ENCODE results near the gene HRH3. TPM values are rescaled to one million over a fixed set of nuclear protein-coding genes. Genes with fewer than 3 reads are reported as not detected.

Gene HRH3
- total RNA-seq, 1 experiment from 2014 or later = 1.8 TPM

- Mint-ChIP-seq H3K9me3 (peaks cover 0 to 3% of the 10 kb centered on the region in 2 experiments; a peak in 2 of 5 replicates), H3K4me3 (no peak overlapping the region), H3K4me1 (peaks cover 14 to 26% of the 10 kb centered on the region in 2 experiments), H3K27me3 (ENCODE audit: low read depth) (peaks cover 12% of the 10 kb centered on the region), H3K36me3 (ENCODE audit: insufficient read depth in 1 of 3, low read depth in 3 of 3) (peaks cover 0 to 3% (median 1%) of the 10 kb centered on the region in 3 experiments; a peak in 4 of 7 replicates), H3K27ac (no peak overlapping the region)
- Histone ChIP-seq H2AK5ac (ENCODE audit: insufficient read length, low read length) (no peak overlapping the region), H4K20me1 (ENCODE audit: control insufficient read depth, insufficient read depth, insufficient read length) (no peaks in the 10 kb centered on the region), H2BK12ac (ENCODE audit: insufficient read length, low read depth, low read length) (no peak overlapping the region), H3K23me2 (ENCODE audit: insufficient read length, low read depth, low read length, poor library complexity, severe bottlenecking) (peaks cover 7% of the 10 kb centered on the region), H3K9me3 (ENCODE audit: control insufficient read depth, low read depth, low read length) (no peaks in the 10 kb centered on the region), H3K4ac (ENCODE audit: low read depth, low read length) (no peak overlapping the region), H2AFZ (ENCODE audit: low read length) (no peak overlapping the region), H3K79me1 (ENCODE audit: insufficient read depth, low read depth, low read length, poor library complexity, severe bottlenecking) (peaks cover 2% of the 10 kb centered on the region), H2BK120ac (ENCODE audit: low read depth, low read length, poor library complexity, severe bottlenecking) (no peak overlapping the region), H3T11ph (ENCODE audit: low read length) (no peak overlapping the region), H3K27me3 (ENCODE audit: insufficient read depth, low read length) (no peaks in the 10 kb centered on the region), H3K27ac (ENCODE audit: insufficient read length, low read depth, low read length) (no peak overlapping the region), H2BK15ac (ENCODE audit: low read depth, low read length) (no peak overlapping the region), H4K5ac (ENCODE audit: insufficient read length, low read depth, low read length) (no peak overlapping the region), H3K4me2 (ENCODE audit: insufficient read depth, insufficient read length, low read length) (no peak overlapping the region), H3K23ac (ENCODE audit: insufficient read length, low read depth, low read length) (no peak overlapping the region), H3K9ac (ENCODE audit: extremely low read depth, insufficient read length, low read length) (no peak overlapping the region), H3K56ac (ENCODE audit: insufficient read length, low read depth, low read length) (no peak overlapping the region), H4K91ac (ENCODE audit: insufficient read length, low read depth, low read length) (no peak overlapping the region), H4K8ac (replicated peaks; ENCODE audit: insufficient read length, low read depth, low read length) (no peak overlapping the region), H3K79me2 (ENCODE audit: insufficient read depth, low read length) (peaks cover 2% of the 10 kb centered on the region; the same call in 1 of the 2 replicates), H2BK20ac (ENCODE audit: low read depth, low read length, poor library complexity, severe bottlenecking) (no peak overlapping the region), H3K4me1 (ENCODE audit: insufficient read depth, low read length) (no peaks in the 10 kb centered on the region), H3K18ac (ENCODE audit: insufficient read length, low read depth, low read length) (no peak overlapping the region), H3K14ac (ENCODE audit: insufficient read depth, low read length) (no peak overlapping the region; the same call in 1 of the 2 replicates), H2BK5ac (ENCODE audit: insufficient read length, low read length) (no peak overlapping the region)
- DNase-seq = no peak
- WGBS (ENCODE audit: extremely low coverage, insufficient read length, low lambda C conversion rate) = no CpG with 5 or more reads among the region's 16 CpGs
- no peak for TF ChIP-seq CTCF (conservative IDR thresholded peaks at IDR 0.05)
These were observed 15.1 kb upstream of the HRH3 start for GRCh38 chr20:62235001-62235776.
